Stimulated activated CD4-positive, alpha-beta T cell treated with anti-CD3 and anti-CD28 coated beads, Interleukin-4, amount 100 ng/mL, for 4 hours (primary cell): Measurements from ENCODE around the gene UBE2E3.

ENCODE experiments used
- DNase-seq, 2 experiments: peaks; one replicate each; pipeline ENCODE4 v3.0.0-alpha.2; 2020

Gene UBE2E3

GRCh38 chr2:180979749-180980105 lies 678 bp upstream of the UBE2E3 start:
- DNase-seq, result no peak

DNA sequence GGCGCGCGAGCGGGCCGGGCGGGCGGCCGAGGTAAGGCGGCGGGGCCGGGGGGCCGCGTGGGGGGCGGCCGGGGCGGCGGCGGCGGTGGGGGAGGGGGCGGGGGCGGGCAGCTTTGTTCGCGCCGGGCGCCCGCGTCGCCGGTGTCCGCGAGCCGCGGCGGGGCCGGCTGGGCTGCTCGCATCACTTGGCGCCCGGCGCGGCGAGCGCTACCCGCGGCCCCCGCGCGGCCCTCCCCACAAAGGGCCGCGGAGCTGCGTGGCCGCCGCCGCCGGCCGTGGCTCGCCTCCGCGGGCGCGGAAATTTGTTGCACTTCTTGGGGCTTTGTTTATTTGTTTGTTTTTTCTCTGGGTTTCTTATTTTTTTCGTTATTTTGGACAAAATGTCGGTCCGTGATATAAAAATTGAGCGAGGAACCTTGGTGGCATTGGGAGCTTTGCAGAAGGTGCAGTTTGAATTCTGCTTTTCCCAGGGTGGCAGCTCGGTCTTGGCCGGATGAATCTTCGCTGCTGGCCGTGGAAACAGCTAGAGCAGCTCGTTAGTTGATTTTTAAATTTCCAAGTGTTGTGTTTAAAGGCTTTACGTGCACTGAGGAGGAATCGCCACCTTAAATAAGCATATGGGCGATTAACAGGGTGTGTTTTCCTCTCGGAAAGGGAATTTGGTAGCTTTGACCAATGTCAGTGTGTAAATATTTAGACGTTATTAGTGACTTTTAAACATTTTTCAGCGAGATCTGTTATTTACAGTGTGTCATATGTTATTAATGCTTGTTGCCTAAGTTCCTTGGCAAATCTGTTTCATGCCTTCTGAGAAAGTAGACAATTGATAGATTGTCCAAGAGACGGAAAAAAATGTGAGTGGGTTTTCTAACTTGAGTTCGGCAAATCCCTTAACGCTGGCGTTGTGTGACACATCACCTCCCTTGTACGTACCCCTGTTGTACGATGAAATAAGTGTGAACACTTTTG lies 822 bp downstream of the UBE2E3 start:
- DNase-seq, result peak; percentile 15 to 30

- no peak for DNase-seq
Observed at GRCh38 chr2:180983468-180984242, 3.2 kb downstream of the UBE2E3 start.

DNA sequence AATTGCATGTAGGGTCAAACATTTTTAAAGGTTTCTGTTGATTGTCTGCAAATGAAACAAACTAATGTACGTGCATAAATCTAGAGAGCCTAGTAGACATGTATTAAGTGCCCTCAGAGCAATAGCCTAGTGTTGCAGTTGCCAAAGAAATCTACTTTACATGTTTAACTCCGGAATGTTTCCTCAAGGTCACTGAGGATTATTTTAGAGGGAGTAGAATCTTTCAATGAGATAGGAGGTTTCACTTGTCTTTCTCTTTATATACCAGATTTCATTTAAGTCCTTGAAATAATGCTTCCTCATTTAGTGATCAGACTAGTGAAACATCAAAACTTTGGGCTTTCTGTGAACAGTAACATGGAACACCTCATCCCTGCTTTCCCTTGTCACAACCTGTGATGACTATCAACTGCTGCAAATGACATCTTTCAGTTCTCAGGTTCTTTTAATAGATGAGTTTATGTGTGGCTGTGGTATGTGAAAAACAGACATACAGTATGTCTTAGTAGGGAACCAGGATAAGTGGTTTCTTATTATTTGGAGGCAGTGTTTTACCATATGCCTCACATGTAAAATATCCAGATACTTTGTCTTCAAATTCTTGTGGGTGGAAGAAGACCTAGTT lies 5.5 kb downstream of the UBE2E3 start:
- no peak for DNase-seq

DNA sequence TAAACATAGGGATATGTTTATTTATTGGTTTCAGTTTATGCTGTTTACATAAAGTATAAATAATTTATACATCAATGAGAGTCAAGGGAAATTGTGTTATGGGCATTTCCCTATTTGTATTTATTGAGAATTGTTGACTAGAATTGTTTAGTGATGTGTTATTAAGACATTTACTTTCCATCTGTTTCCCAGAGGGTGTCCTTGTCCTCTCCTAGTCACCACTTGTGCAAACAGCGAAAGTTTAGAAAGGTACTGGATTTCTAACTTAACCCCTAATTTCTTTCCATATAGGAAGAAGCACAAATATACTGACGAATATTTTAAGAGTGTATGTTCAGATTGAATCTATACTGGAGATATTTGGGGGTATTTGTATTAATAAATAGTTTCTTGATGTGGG lies 6.7 kb downstream of the UBE2E3 start:
- DNase-seq, result no peak

- DNase-seq, result no peak
Observed at GRCh38 chr2:180990337-180990736, 9.9 kb downstream of the UBE2E3 start.

- no peak for DNase-seq
Observed at GRCh38 chr2:180990794-180991193, 10.4 kb downstream of the UBE2E3 start.

- no peak for DNase-seq
Observed at GRCh38 chr2:180991361-180991760, 11.0 kb downstream of the UBE2E3 start.

GRCh38 chr2:180991820-180992219 lies 11.4 kb downstream of the UBE2E3 start:
- no peak for DNase-seq

DNA sequence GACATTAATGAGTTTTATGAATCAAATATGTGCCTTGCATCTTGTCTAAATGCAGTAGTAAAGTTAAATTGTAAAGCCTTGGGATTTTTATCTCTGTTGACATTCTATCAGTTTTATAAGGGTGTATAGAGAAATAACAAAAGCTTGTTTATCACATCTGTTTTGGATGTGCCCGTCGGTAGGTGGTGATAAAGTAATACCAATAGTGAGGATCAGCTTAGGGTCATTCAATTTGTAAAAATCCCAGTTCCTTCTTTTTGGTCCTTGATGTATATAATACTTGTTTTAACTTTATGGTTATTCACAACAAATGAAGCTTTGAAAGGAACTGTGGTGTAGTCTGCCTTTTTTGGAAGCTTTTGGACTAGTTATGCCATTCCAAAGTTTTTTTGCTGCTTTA lies 12.6 kb downstream of the UBE2E3 start:
- no peak for DNase-seq

DNA sequence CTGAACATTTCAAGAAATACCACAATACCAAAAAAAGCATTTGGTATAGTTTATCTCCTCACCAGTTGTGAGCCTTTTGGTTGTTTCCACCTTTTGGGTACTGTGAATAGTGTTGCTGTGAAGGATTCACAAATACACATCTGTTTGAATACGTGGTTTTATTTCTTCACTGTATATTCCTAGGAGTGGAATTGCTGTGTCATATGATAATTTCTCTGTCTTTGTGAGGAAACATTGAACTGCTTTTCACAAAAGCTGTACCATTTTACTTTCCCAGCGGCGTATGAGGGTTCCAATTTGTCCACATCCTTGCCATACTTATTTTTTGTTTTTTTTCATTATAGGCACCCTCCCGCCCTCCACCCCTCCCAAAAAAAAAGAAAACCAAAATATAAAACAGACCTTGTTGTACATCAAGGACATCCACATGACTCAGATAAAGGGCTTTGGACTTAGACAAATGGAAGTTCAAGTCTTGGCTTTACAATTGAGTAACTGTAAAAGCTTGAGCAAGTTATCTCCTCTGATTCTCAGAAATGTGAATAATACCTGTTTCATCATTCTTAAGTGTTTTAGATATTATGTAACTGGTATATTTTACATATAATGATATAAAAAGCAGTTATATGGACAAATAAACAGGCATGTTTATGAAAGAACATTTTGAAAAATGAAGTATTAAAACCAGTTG lies 19.0 kb downstream of the UBE2E3 start:
- no peak for DNase-seq

- DNase-seq, result no peak
Observed at GRCh38 chr2:181004647-181005325, 24.4 kb downstream of the UBE2E3 start.

DNA sequence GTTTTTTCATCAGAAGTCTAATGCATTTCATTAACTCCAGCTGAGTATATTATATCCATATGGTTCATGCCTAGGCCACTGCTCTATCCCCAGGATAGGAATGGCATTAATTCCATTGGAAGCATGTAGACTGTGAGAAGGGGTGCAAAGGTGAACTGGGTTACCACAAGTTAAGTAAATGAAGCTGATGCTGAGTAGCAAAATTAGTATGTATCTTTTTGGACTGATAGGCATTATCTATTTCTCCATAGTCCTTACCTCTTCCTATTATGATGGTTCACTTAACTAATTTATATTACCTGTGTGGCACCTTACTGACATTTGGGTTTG lies 24.9 kb downstream of the UBE2E3 start:
- no peak for DNase-seq

DNA sequence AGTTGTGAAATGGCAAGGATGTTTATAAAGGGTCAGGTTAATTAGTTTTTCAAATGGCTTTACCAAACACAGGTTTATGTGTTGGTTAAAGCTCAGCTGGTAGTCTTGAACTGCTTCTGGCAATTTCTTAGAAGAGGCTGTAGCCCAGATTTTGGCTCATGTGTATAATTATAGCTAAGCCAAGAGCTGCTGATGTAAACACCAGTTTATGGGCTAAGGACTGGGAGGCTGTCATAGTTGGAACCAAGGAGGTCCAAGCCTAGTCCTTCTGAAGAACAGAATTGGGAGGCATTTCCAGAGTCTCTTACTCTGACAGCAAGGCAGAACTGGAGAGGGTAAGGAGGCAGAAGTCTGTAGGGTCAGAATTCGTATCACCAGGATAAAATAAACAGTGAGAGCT lies 25.4 kb downstream of the UBE2E3 start:
- no peak for DNase-seq

DNA sequence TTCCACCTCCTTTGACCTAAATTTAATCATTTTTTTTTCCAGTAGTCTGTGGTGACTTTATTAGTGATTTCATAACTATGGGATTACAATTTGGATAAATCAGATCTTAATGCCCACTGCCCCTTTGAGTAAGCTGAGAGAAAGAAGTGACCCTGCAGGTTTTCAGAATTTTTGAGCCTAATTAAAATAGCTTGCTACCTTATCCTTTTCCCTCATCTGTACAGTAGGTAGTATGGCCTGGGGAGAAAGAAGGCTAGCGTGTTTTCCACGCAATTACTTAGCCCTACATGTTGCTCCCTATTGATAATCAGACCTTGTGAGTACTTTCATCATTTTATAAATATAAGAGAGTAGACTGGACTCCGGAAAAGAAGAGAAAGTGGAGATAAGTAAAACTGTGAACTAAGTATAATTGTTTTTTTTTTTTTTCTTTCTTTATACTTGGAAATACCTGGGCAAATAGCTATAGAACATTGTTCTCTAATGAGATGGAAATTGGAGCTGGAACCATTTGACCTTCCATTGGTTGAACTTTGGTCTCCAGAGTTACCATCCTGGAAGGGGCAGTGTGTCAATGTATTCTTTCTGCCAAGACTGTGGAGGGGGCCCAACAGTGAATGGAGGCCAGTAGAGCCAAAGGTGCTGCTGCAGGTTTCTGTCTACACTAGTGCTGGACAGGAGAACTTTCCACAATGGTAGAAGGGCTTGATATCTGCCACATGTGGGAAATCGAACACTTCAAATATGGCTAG lies 26.9 kb downstream of the UBE2E3 start:
- DNase-seq, result no peak

DNA sequence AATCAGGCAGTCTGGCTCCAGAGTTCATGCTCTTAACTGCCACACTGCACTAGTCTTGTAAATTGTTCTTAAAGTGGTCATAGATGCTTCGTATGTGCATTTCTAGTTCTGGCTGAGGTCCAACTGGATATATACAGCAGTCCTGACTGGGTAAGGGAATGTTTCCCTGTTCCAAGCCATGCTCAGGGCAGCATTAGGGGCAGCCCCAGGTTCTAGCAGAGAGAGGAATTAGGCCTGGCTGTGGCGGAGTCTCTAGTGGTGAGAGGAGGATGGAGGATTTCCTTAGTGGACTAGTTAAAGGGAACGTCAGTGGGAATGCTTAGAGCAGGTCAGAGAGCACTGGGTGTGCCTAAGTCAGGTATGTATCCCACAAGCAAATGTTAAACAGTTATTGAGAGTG lies 28.0 kb downstream of the UBE2E3 start:
- no peak for DNase-seq

- DNase-seq, result no peak
Observed at GRCh38 chr2:181021199-181021789, 40.9 kb downstream of the UBE2E3 start.

DNA sequence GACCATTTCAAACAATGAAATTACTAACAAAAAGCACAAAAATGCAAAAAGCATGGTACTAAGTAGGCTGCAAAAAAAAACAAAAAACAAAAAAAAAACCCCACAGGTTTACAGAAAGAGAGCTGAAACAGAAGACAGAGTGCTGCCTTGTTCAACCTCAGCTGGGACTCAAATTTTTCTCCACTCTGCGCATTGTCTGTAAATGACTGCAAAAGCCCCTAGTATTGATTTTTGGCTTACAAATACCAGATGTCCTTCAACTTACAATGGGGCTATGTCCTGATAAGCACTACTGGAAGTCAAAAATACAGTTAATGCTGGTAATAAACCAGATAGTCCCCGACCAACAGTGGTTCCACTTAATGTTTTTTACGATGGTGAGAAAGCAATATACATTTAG lies 42.2 kb downstream of the UBE2E3 start:
- DNase-seq, result no peak

- DNase-seq, result no peak
Observed at GRCh38 chr2:181025004-181025403, 44.6 kb downstream of the UBE2E3 start.

GRCh38 chr2:181036445-181036844 lies 56.0 kb downstream of the UBE2E3 start:
- no peak for DNase-seq

- DNase-seq, result no peak
Observed at GRCh38 chr2:181036848-181037603, 56.6 kb downstream of the UBE2E3 start.
